Thoracic aorta (tissue), 2 donors: ENCODE results near the gene PXMP2. TPM values are rescaled to one million over a fixed set of nuclear protein-coding genes. Genes with fewer than 3 reads are reported as not detected.
"Not testable (repeated sequence)": the region's sequence is repeated elsewhere in the genome, so short reads cannot be mapped to it uniquely, and the experiment has no call there.

Source experiments
- ATAC-seq: fragments of 150-250 bp; one replicate; pipeline ENCODE4 v1.8.0; 2017; ENCODE audit warnings: low read depth; ENCODE audit not compliant: insufficient number of reproducible peaks, low FRiP score
- DNase-seq: peaks from one replicate; pipeline ENCODE4 v3.0.0-alpha.2; 2020; ENCODE audit warnings: low spot score
- H3K27ac ChIP-seq, 2 donors: fragments of 200-600 bp; sonication (generic); 1 replicate in 1 of 2; 2 replicates in 1 of 2; pipeline ENCODE4 v1.5.1; 2016; ENCODE audit warnings: mild to moderate bottlenecking in 2 of 2, moderate library complexity in 2 of 2
- H3K27me3 ChIP-seq: fragments of 200-600 bp; sonication (generic); replicated peaks from 2 replicates; pipeline ENCODE4 v1.6.0; 2016; ENCODE audit warnings: mild to moderate bottlenecking; ENCODE audit not compliant: insufficient read depth
- H3K36me3 ChIP-seq: fragments of 200-600 bp; sonication (generic); one replicate; pipeline ENCODE4 v1.5.1; 2016
- H3K4me1 ChIP-seq, 2 donors: fragments of 200-600 bp; sonication (generic); 1 replicate in 1 of 2; 2 replicates in 1 of 2; pipeline versions ENCODE4 v1.5.1 to v1.6.0; 2016; ENCODE audit warnings: low read depth in 2 of 2, mild to moderate bottlenecking in 1 of 2; ENCODE audit not compliant: control insufficient read depth in 1 of 2
- H3K4me3 ChIP-seq: fragments of 200-600 bp; sonication (generic); 2 replicates; pipeline ENCODE4 v1.5.1; 2016; ENCODE audit warnings: mild to moderate bottlenecking
- H3K9me3 ChIP-seq: fragments of 200-600 bp; sonication (generic); 2 replicates; pipeline ENCODE4 v1.5.1; 2016
- CTCF ChIP-seq: fragments of 200-600 bp; sonication (generic); IDR thresholded peaks from one replicate; pipeline ENCODE4 v1.5.1; 2019; ENCODE audit warnings: antibody characterized with exemption
- total RNA-seq, 2 donors: library from RNA; depleted of rRNA; stranded (reverse); fragments of >200 nt; gene quantifications; one replicate each; pipeline versions ENCODE4 v1.1.0 to v1.2.3, GENCODE V29; 2016

PXMP2 gene
- total RNA-seq, 2 donors from 2014 or later, result 56.9 to 62.7 TPM

DNA sequence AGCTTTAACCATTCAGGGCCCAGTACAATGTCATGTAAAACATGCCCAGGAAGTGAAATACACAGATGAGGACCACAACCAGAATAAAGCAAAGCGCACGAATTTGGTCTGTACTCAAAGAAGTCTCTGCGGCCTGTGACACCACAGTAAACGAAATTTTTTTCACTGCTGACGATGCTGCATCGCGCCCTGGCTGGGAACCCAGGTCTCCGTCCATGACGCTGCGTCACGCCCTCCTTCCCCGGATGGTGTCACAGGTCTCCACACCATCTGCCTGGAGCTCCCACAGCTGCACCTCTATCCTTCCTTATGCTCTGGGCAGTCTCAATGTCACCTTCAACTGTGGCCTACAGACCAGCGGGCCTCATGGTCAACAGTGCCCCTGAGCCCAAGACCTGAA lies 56.4 kb downstream of the PXMP2 start:
- no peaks in the 10 kb centered on the region for H3K4me1 ChIP-seq
- H3K36me3 ChIP-seq, result peaks cover 73% of the 10 kb centered on the region
- no peak overlapping the region for H3K27ac ChIP-seq
- TF ChIP-seq CTCF, result no peak
- no peak for DNase-seq
- no peak overlapping the region for H3K4me3 ChIP-seq
- H3K9me3 ChIP-seq, result no peaks in the 10 kb centered on the region
- no peaks in the 10 kb centered on the region for H3K27me3 ChIP-seq
- no peak for ATAC-seq

GRCh38 chr12:132746613-132747012 lies 59.2 kb downstream of the PXMP2 start:
- ATAC-seq (no peak), DNase-seq (no peak)
- Histone ChIP-seq H3K36me3 (peaks cover 75% of the 10 kb centered on the region), H3K4me1 (no peaks in the 10 kb centered on the region), H3K27me3 (no peaks in the 10 kb centered on the region), H3K27ac (no peak overlapping the region), H3K9me3 (no peaks in the 10 kb centered on the region), H3K4me3 (no peak overlapping the region)
- TF ChIP-seq CTCF, result no peak

GRCh38 chr12:132747395-132747794 lies 60.0 kb downstream of the PXMP2 start:
- DNase-seq, result no peak
- ATAC-seq, result no peak
- Histone ChIP-seq H3K9me3 (no peaks in the 10 kb centered on the region), H3K27me3 (no peaks in the 10 kb centered on the region), H3K4me1 (no peaks in the 10 kb centered on the region), H3K4me3 (no peak overlapping the region), H3K36me3 (peaks cover 75% of the 10 kb centered on the region), H3K27ac (no peak overlapping the region)
- TF ChIP-seq CTCF, result no peak

DNA sequence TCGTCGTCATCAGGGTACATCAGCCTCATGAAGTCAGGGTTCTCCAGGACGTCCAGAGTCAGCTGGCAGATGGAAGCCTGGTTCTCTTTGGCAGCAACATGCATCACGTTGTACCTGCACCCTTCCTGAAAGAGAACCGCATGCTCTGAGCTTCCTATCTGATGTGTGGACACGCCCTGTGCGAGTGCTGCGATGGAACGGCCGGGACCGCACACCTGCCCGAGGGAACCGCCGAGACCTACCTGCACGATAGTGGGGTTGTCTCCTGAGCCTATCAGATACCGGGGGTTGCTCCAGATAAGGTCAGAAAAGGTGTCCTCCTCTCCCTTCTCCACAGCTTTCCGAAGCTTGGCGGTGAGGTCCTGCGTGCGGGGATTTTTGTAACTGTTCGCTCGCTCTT lies 60.5 kb downstream of the PXMP2 start:
- no peak for TF ChIP-seq CTCF
- Histone ChIP-seq H3K36me3 (peaks cover 75% of the 10 kb centered on the region), H3K27me3 (no peaks in the 10 kb centered on the region), H3K4me1 (no peaks in the 10 kb centered on the region), H3K4me3 (no peak overlapping the region), H3K27ac (no peak overlapping the region), H3K9me3 (no peaks in the 10 kb centered on the region)
- DNase-seq (no peak), ATAC-seq (no peak)

- Histone ChIP-seq H3K4me1 (no peaks in the 10 kb centered on the region), H3K4me3 (no peak overlapping the region), H3K27me3 (no peaks in the 10 kb centered on the region), H3K9me3 (no peaks in the 10 kb centered on the region), H3K27ac (no peak overlapping the region), H3K36me3 (peaks cover 79% of the 10 kb centered on the region)
- TF ChIP-seq CTCF, result no peak
- ATAC-seq, result no peak
- DNase-seq, result no peak
These were observed 60.9 kb downstream of the PXMP2 start for GRCh38 chr12:132748319-132748718.

GRCh38 chr12:132753670-132754069 lies 66.3 kb downstream of the PXMP2 start:
- not testable (repeated sequence) for H3K4me3 ChIP-seq, DNase-seq, ATAC-seq, H3K27me3 ChIP-seq, H3K27ac ChIP-seq, H3K9me3 ChIP-seq, H3K4me1 ChIP-seq
- peaks cover 59% of the 10 kb centered on the region for H3K36me3 ChIP-seq
